ENCODE measurements around the gene RTKN2. TPM values are rescaled to one million over a fixed set of nuclear protein-coding genes. Genes with fewer than 3 reads are reported as not detected.

Gene RTKN2
- 1.7 and 2.7 TPM in 2 replicates for total RNA-seq

GRCh38 chr10:62268399-62269114 lies at the start of gene RTKN2:
RTKN2 (minus strand) TSS chr10:62268844; CDS start chr10:62268610, 234 bp downstream.

Other genes with a start within 250 kb of the RTKN2 start
- gene ZNF365, start 105.5 kb upstream of the RTKN2 start, total RNA-seq: 0.32 and 3.4 TPM in 2 replicates